Mesothelial cell of epicardium (in vitro differentiated cells): Measurements from ENCODE around the gene CDH20. TPM values are rescaled to one million over a fixed set of nuclear protein-coding genes. Genes with fewer than 3 reads are reported as not detected.

Source experiments
- DNase-seq, 2 experiments: peaks; one replicate each; pipeline ENCODE4 v3.0.0; 2021; ENCODE audit warnings: low spot score in 2 of 2; ENCODE audit not compliant: unreplicated experiment in 2 of 2
- H3K27ac Mint-ChIP-seq: 2 replicates; pipeline ENCODE4 v1.8.0; 2021; ENCODE audit warnings: mixed read lengths
- H3K27me3 Mint-ChIP-seq: 2 replicates; pipeline ENCODE4 v1.8.0; 2021; ENCODE audit warnings: low read depth, mixed read lengths
- H3K36me3 Mint-ChIP-seq: 2 replicates; pipeline ENCODE4 v1.8.0; 2021; ENCODE audit warnings: mixed read lengths
- H3K4me1 Mint-ChIP-seq: 2 replicates; pipeline ENCODE4 v1.8.0; 2021; ENCODE audit warnings: mixed read lengths
- H3K4me3 Mint-ChIP-seq: 2 replicates; pipeline ENCODE4 v1.8.0; 2021; ENCODE audit warnings: mild to moderate bottlenecking, moderate library complexity, mixed read lengths
- H3K9me3 Mint-ChIP-seq: 2 replicates; pipeline ENCODE4 v1.8.0; 2021; ENCODE audit warnings: mixed read lengths
- total RNA-seq: library from RNA; stranded (reverse); gene quantifications from 3 replicates; pipeline ENCODE4 v1.2.1, GENCODE V29; 2021
- TF ChIP-seq, protein P1 (sequence below): fragments of 200-600 bp; sonication (generic); IDR thresholded peaks from one replicate; pipeline ENCODE4 v1.5.0; 2021; ENCODE audit warnings: antibody characterized with exemption; ENCODE audit not compliant: unreplicated experiment

CDH20 gene
- total RNA-seq, 1 donor from 2014 or later, result 0.89 TPM

DNA sequence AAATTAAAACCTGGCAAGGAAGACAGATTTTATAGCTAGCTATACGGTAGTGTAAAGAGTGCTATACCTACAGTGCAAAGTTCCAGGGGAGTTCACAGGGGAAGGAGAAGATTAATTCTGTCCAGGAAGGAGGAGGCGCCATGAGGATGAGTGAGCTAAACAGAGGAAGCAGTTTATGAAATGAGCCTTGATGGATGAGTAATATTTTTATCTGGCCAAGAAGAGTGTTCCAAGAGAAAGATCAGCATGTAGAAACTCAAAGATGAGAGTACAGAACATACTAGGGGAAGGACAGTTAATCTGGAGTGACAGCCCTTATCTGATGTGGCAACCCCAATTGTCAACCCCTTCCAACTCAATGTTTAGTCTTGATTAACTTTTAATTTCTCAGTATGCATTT is 54.8 kb downstream of the CDH20 start:
- peaks cover 7% of the 10 kb centered on the region for H3K27me3 Mint-ChIP-seq
- H3K36me3 Mint-ChIP-seq, result no peaks in the 10 kb centered on the region
- DNase-seq, result no peak
- no peak overlapping the region for H3K27ac Mint-ChIP-seq
- H3K4me3 Mint-ChIP-seq, result no peak overlapping the region
- TF ChIP-seq, protein P1, sequence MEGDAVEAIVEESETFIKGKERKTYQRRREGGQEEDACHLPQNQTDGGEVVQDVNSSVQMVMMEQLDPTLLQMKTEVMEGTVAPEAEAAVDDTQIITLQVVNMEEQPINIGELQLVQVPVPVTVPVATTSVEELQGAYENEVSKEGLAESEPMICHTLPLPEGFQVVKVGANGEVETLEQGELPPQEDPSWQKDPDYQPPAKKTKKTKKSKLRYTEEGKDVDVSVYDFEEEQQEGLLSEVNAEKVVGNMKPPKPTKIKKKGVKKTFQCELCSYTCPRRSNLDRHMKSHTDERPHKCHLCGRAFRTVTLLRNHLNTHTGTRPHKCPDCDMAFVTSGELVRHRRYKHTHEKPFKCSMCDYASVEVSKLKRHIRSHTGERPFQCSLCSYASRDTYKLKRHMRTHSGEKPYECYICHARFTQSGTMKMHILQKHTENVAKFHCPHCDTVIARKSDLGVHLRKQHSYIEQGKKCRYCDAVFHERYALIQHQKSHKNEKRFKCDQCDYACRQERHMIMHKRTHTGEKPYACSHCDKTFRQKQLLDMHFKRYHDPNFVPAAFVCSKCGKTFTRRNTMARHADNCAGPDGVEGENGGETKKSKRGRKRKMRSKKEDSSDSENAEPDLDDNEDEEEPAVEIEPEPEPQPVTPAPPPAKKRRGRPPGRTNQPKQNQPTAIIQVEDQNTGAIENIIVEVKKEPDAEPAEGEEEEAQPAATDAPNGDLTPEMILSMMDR, result no peak
- no peaks in the 10 kb centered on the region for H3K9me3 Mint-ChIP-seq
- H3K4me1 Mint-ChIP-seq, result peaks cover 4% of the 10 kb centered on the region

DNA sequence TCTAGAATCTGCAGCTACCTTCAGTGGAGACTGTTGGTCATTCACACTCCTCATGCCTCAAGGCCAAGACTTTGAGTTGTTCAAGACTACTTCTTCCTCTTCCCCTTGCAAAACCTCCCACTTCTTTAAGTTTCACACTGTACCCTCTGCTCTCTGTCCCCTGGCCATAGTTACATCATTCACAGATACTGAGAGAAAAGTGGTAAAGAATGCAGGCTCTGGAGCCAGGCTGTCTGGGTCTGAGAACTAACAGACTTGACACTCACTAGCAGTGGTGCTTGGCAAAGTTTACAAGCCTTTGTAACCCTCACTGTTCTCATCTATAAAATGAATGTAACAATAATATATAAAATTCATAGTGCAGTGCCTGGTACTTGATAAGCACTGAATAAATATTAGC is 61.8 kb downstream of the CDH20 start:
- TF ChIP-seq, protein P1, result no peak
- Mint-ChIP-seq H3K27me3 (peaks cover 1% of the 10 kb centered on the region), H3K9me3 (peaks cover 4% of the 10 kb centered on the region), H3K27ac (no peak overlapping the region), H3K4me1 (peaks cover 13% of the 10 kb centered on the region), H3K4me3 (no peak overlapping the region), H3K36me3 (no peaks in the 10 kb centered on the region)
- no peak for DNase-seq

DNA sequence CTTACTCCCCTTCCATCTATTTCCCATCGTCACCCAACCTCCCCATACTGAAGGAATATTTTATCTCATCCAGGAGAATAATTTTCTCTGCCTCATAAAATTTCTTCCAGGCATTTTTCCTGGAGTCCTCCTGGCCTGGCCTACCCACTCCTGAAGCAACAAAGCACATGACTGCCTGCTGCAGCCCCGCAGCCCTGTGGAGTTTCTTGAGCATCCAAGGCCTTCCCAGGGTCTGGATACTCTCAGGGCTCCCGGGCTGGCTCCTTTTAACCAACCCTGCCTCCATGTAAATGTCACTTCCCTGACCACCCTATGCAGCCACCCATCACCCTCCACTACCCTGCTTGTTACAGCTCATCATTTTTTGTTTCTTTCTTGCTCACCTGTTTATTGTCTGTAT is 64.0 kb downstream of the CDH20 start:
- Mint-ChIP-seq H3K4me3 (no peak overlapping the region), H3K27me3 (peaks cover 1% of the 10 kb centered on the region), H3K9me3 (peaks cover 4% of the 10 kb centered on the region), H3K27ac (no peak overlapping the region), H3K4me1 (peaks cover 26% of the 10 kb centered on the region), H3K36me3 (no peaks in the 10 kb centered on the region)
- TF ChIP-seq, protein P1, result no peak
- DNase-seq, result no peak

DNA sequence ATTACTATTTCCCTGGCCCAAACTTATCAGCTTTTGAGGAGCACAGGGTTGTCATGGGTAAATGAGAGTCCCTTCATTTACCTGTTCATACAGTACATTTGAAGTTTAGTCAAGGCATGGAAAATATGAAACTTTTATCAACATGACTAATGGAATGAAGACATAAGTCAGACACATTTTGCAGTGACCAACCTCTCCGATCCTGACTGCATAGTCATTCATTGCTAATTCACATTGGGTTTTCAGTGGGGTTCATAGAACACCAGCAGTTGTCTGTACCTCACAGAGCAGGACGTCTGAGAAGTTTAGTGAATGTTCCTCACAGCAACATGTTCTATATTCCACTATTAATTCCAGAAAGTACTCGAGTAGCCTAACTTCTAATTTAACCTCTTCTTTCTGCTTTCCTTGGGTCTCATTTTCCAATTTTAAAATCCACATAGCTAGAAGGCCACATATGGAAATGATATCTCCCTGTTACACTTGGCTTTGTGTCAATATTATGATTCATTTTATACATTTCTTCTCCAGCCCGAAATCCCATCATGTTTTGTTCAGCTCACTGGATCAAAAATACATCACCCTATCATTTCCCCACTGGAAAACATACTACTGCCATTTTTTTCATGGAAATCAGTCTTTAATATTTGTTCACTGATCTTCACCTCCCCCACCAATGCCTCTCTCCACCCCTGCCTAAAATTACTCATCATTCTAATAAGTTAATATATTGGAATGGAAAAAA is 65.9 kb downstream of the CDH20 start:
- peaks cover 9% of the 10 kb centered on the region for H3K9me3 Mint-ChIP-seq
- DNase-seq, result no peak
- peaks cover 26% of the 10 kb centered on the region for H3K4me1 Mint-ChIP-seq
- TF ChIP-seq, protein P1, result no peak
- no peaks in the 10 kb centered on the region for H3K27me3 Mint-ChIP-seq
- peak overlapping the region; percentile 28 for H3K27ac Mint-ChIP-seq
- no peaks in the 10 kb centered on the region for H3K36me3 Mint-ChIP-seq
- H3K4me3 Mint-ChIP-seq, result no peak overlapping the region

DNA sequence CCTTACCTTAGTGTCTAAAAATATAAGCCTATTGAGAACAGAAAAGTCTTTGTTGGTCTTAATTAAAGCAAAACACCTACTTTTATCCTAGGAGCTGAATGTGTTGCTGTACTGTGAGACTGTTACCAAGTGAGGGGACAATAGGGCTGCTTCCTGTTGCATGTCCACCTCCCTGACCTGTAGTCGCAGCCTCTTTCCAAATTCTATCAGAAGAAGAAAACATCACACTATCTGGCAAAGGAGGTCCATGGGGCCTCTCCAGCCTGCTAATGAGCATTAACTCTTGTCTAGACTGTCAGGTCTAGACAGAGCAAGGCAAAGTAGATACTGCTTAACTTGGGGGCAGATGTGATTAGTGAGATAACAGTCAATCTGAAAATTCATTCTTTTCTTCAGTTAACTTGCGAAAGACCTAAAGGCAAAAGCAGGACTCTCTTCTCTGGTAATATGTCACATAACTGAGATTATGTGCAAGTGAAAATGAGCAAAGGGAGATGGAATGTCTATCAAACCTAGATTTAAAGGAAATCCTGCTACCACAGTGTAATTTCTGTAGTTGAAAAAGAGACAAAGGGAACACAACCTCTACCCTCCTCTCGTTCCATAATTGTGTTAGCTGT is 66.9 kb downstream of the CDH20 start:
- H3K9me3 Mint-ChIP-seq, result peaks cover 5% of the 10 kb centered on the region

More for the DNA sequence above, 66.9 kb downstream of the CDH20 start:
- TF ChIP-seq, protein P1, result no peak
- no peak overlapping the region for H3K4me3 Mint-ChIP-seq
- H3K27ac Mint-ChIP-seq, result no peak overlapping the region
- no peak for DNase-seq
- H3K4me1 Mint-ChIP-seq, result peaks cover 25% of the 10 kb centered on the region
- no peaks in the 10 kb centered on the region for H3K27me3 Mint-ChIP-seq
- no peaks in the 10 kb centered on the region for H3K36me3 Mint-ChIP-seq
